GM13976 (cell line): ENCODE measurements around the gene UNKL.

Experiments
- DNase-seq: peaks from one replicate; pipeline ENCODE4 v3.0.0; 2012; ENCODE audit warnings: low spot score
- in situ Hi-C: fragments of 300-500 bp; cut with MboI; formaldehyde crosslinking; loops from one replicate; pipeline ENCODE4 v1.12.0; 2022; ENCODE audit warnings: low sequenced_read_pairs, mixed read lengths, inconsistent platforms; ENCODE audit not compliant: unreplicated experiment
- TF ChIP-seq, protein P1 (sequence below): IDR thresholded peaks from 2 replicates; pipeline ENCODE4 v1.5.1; 2012; ENCODE audit warnings: borderline replicate concordance, mild to moderate bottlenecking; ENCODE audit not compliant: insufficient read depth; ENCODE audit errors: extremely low read depth, missing control alignments, control extremely low read depth

UNKL gene

DNA sequence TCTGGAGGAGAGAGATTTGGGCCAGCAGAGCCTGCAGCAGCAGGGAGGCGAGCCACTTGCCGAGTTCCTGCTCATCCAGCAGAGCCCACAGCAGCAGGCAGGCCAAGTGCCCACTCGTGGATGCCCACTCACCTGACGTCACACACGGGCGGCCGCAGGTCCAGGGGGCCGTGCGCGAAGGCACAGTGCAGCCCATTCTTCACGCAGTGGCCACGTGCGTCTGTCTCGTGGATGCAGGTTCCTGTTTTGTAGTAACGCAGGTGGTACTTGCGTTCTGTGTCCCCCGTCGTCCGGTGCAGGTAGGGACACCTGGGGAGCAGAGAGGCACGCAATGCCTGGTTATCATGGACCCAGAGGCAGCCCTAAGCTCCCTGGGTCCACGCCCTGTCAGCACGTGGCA is 11.5 kb downstream of the UNKL start:
- TF ChIP-seq, protein P1, sequence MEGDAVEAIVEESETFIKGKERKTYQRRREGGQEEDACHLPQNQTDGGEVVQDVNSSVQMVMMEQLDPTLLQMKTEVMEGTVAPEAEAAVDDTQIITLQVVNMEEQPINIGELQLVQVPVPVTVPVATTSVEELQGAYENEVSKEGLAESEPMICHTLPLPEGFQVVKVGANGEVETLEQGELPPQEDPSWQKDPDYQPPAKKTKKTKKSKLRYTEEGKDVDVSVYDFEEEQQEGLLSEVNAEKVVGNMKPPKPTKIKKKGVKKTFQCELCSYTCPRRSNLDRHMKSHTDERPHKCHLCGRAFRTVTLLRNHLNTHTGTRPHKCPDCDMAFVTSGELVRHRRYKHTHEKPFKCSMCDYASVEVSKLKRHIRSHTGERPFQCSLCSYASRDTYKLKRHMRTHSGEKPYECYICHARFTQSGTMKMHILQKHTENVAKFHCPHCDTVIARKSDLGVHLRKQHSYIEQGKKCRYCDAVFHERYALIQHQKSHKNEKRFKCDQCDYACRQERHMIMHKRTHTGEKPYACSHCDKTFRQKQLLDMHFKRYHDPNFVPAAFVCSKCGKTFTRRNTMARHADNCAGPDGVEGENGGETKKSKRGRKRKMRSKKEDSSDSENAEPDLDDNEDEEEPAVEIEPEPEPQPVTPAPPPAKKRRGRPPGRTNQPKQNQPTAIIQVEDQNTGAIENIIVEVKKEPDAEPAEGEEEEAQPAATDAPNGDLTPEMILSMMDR: no peak
- DNase-seq: no peak
- in situ Hi-C loops: no loop called here

DNA sequence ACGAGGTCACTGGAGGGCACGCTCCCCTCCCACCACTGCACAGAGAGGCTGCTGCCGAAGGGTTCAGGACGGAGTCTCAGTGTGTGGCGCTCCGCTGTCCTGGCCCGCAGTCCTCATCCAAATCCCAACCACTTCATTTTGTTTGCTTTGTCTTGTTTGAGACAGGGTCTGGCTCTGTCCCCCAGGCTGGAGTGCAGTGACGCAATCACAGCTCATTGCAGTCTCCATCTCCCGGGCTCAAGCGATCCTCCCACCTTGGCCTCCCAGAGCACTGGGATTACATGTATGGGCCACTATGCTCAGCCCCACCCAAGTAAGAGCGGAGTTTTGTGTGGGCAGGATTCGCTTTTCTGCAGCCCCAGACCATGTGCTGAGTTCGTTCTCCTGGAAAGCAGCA is 12.7 kb downstream of the UNKL start:
- in situ Hi-C loops: no loop called here
- DNase-seq: no peak
- TF ChIP-seq, protein P1: no peak

DNA sequence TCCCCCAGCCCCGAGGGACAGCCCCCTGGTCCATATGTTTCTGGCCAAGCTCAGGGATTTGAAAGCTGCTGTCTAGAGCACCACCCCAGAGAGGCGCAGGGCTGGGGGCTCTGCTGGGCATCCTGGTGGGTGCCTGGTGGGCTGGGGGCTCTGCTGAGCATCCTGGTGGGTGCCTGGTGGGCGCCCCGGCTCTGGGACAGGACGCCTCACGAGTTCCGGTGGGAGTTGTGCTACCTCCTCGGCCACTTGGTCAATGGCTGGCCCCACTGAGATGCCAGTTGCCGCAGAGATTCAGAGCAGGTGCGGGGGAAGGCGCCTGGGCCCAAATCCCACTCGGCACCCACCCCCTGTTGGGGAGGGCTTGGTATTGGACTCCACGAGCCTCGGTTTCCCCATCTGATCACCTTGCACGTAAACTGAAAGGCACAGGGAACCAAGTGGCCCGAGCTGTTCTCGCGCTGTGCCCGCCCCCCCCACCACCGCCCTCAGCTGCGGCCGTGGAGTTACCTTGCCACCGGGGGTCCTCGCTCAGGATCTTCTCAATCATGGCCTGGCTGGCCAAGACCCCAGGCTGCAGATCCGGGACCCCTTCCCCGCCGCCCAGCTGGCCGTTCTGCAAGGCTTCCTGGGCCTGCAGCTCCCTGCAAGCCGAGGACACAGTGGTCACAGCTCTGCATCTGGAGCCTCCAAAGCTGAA is 13.3 kb downstream of the UNKL start:
- in situ Hi-C loops: no loop called here
- TF ChIP-seq, protein P1: no peak

DNA sequence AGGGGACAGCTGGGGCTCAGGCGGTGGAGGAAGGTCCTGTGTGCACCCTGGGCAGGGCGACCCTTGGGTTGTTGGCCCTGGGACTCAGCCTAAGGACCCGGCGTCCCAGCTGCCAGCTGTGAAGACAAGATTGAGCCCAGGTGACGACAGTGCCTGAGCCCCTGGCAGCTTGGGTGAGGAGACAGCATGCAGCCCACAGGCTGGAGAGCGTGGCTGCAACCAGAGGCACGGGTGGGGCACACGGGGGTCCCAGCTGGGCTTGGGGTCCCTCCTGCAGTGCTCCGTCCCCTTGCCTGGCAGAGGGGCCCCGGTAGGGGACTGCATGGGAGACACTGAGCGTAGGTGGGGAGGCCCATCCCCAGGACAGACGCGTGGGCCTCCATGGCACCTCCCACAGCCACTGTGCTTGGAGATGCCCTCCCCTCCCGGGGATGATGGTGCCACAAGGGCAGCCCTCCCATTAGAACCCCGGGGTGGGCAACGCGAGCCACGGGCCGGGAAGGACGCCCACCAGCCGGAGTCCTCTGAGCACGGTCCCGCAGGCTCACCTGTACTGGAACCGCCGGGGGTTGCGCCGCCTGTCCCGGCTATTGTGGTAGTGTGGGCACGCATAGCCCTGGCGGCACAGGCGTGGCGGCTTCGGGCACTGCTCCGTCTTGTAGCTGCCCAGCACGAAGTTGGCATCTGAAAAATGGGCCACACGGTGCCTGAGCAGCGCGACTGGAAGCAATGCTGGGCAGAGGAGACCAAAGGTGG is 15.5 kb downstream of the UNKL start:
- in situ Hi-C loops: no loop called here
- TF ChIP-seq, protein P1: no peak
- DNase-seq: no peak

More for the DNA sequence above, 13.3 kb downstream of the UNKL start:
- no peak for DNase-seq

DNA sequence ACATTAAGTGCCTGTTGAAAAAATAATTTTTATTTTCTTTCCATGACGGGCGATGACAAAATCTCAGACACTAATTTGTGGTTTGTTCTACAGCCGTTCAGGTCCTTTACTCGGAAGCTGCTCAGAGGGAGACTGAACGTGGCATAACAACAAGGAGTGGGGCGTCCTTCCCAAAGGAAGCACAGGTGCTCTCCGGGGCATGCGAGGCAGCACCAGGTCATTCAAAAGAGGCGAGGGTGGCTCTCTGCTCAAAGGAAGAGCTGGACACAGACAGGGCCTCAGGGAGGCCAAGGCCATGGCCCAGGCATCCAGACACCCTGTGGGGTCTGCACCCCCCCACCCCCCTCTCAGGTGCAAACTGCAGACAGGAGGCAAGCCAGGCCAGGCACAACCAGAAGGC is 16.2 kb downstream of the UNKL start:
- in situ Hi-C loops: no loop called here

DNA sequence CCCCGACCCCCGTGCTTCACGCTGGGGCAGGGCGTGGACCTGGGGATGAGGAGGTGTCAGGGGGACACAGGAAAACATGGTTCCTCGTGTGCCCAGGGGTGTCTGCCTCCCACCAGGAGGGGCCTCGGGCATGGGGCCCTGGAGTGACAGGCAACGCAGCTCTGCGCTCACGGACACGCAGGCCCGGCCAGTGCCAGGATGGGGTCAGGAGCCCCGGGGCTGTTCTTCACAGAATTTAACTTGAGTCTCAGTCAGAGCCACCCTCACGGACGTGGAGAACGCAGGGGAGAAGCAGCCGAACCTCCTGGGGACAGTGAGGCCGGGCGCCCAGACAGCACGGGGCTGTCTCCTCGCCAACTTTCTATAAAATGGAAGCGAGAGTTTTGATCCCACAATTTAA is 16.7 kb downstream of the UNKL start:
- in situ Hi-C loops: no loop called here
- no peak for DNase-seq
- TF ChIP-seq, protein P1: no peak

More for the DNA sequence above, 16.2 kb downstream of the UNKL start:
- TF ChIP-seq, protein P1: no peak
- DNase-seq: no peak
